ENCODE measurements around the gene RNF145.
A peak's percentile ranks its signal among the peaks of the same experiment; 100 is the strongest.
"Not testable (repeated sequence)": the region's sequence is repeated elsewhere in the genome, so short reads cannot be mapped to it uniquely, and the experiment has no call there.

RNF145 gene

DNA sequence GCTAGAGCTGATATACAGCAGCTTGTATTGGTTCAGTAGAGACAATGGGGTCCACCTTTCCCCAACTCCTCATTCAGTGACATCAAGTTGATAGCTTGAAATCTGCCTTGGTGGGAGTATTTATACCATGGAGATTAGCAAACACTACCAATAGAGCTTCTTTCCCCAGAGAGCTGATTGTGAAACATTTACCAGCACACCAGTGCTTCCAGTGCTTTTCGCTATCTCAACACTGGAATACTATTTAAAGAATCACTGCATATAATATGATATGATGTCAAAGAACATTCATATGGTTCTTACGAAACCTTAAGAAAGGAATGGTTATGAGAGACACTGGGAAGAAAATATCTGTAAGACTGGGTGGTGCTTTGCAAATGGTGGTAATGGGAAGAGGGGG lies 21.8 kb upstream of the RNF145 start:
- no peak for DNase-seq (ENCODE audit: low read depth, low spot score)
- H3K4me3 ChIP-seq (ENCODE audit: low read depth, low read length), result no peak overlapping the region
- in situ Hi-C loops (cut with HindIII; ENCODE audit: low sequenced_read_pairs), result no loop called here
- TF ChIP-seq, protein P1, sequence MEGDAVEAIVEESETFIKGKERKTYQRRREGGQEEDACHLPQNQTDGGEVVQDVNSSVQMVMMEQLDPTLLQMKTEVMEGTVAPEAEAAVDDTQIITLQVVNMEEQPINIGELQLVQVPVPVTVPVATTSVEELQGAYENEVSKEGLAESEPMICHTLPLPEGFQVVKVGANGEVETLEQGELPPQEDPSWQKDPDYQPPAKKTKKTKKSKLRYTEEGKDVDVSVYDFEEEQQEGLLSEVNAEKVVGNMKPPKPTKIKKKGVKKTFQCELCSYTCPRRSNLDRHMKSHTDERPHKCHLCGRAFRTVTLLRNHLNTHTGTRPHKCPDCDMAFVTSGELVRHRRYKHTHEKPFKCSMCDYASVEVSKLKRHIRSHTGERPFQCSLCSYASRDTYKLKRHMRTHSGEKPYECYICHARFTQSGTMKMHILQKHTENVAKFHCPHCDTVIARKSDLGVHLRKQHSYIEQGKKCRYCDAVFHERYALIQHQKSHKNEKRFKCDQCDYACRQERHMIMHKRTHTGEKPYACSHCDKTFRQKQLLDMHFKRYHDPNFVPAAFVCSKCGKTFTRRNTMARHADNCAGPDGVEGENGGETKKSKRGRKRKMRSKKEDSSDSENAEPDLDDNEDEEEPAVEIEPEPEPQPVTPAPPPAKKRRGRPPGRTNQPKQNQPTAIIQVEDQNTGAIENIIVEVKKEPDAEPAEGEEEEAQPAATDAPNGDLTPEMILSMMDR (IDR thresholded peaks at IDR 0.05; ENCODE audit: low read depth, low read length), result no peak

- TF ChIP-seq, protein P1 (IDR thresholded peaks at IDR 0.05; ENCODE audit: low read depth, low read length), result no peak
- no peak for DNase-seq (ENCODE audit: low read depth, low spot score)
- no peak overlapping the region for H3K4me3 ChIP-seq (ENCODE audit: low read depth, low read length)
- in situ Hi-C loops (cut with HindIII; ENCODE audit: low sequenced_read_pairs), result no loop called here
Measured at GRCh38 chr5:159230657-159231056, 21.3 kb upstream of the RNF145 start.

GRCh38 chr5:159228097-159228496 lies 18.7 kb upstream of the RNF145 start:
- DNase-seq (ENCODE audit: low read depth, low spot score), result peak; percentile 40
- in situ Hi-C loops (cut with HindIII; ENCODE audit: low sequenced_read_pairs); H3K4me3 ChIP-seq (ENCODE audit: low read depth, low read length): not testable (repeated sequence)

- DNase-seq (ENCODE audit: low read depth, low spot score), result no peak
- no peak overlapping the region for H3K4me3 ChIP-seq (ENCODE audit: low read depth, low read length)
- in situ Hi-C loops (cut with HindIII; ENCODE audit: low sequenced_read_pairs), result no loop called here
- TF ChIP-seq, protein P1 (IDR thresholded peaks at IDR 0.05; ENCODE audit: low read depth, low read length), result no peak
Measured at GRCh38 chr5:159227452-159227851, 18.1 kb upstream of the RNF145 start.

GRCh38 chr5:159226451-159226850 lies 17.1 kb upstream of the RNF145 start:
- DNase-seq (ENCODE audit: low read depth, low spot score), result no peak
- H3K4me3 ChIP-seq (ENCODE audit: low read depth, low read length), result no peak overlapping the region
- in situ Hi-C loops (cut with HindIII; ENCODE audit: low sequenced_read_pairs), result no loop called here
- TF ChIP-seq, protein P1 (IDR thresholded peaks at IDR 0.05; ENCODE audit: low read depth, low read length), result no peak

DNA sequence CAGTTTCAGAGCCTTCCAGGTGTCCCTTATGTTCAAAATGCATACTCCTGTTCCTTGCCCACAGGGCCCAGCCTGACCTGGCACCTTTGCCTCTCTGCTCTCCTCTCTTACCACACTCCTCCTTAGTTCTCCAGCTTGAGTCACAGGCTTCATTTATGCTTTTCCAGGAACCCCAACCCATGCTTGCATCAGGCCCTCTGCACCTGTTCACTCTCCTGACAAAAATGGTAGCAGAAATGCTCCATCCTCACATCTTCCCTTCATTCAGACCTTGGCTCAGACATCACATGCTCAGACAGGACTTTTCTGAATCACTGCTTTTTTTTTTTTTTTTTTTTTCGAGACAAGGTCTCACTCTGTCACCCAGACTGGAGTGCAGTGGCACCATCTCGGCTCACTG lies 15.1 kb upstream of the RNF145 start:
- no peak for DNase-seq (ENCODE audit: low read depth, low spot score)
- TF ChIP-seq, protein P1 (IDR thresholded peaks at IDR 0.05; ENCODE audit: low read depth, low read length), result no peak
- no peak overlapping the region for H3K4me3 ChIP-seq (ENCODE audit: low read depth, low read length)
- in situ Hi-C loops (cut with HindIII; ENCODE audit: low sequenced_read_pairs), result no loop called here

- DNase-seq (ENCODE audit: low read depth, low spot score), result no peak
- in situ Hi-C loops (cut with HindIII; ENCODE audit: low sequenced_read_pairs), result no loop called here
- H3K4me3 ChIP-seq (ENCODE audit: low read depth, low read length), result no peak overlapping the region
- TF ChIP-seq, protein P1 (IDR thresholded peaks at IDR 0.05; ENCODE audit: low read depth, low read length), result no peak
Measured at GRCh38 chr5:159223469-159223868, 14.1 kb upstream of the RNF145 start.
